GM12864 (cell line): ENCODE data around the gene LRRC43.

Experiments used
- DNase-seq: peaks from one replicate; pipeline ENCODE4 v3.0.0-alpha.2; 2011; ENCODE audit warnings: low read depth
- H3K4me3 ChIP-seq: 2 replicates; pipeline ENCODE4 v1.5.1; 2011; ENCODE audit warnings: mild to moderate bottlenecking, low read depth, low read length, control low read depth
- CTCF ChIP-seq: IDR thresholded peaks from 2 replicates; pipeline ENCODE4 v1.5.1; 2011; ENCODE audit warnings: low read depth, mild to moderate bottlenecking, moderate library complexity, low read length, control low read depth, inconsistent platforms; ENCODE audit errors: missing control alignments

The LRRC43 gene

GRCh38 chr12:122138616-122139015, 44.3 kb upstream of the LRRC43 start:
- no peak for DNase-seq

GRCh38 chr12:122139266-122139665, 43.7 kb upstream of the LRRC43 start:
- DNase-seq: no peak
- TF ChIP-seq CTCF: no peak
- H3K4me3 ChIP-seq: no peak overlapping the region

More at GRCh38 chr12:122138616-122139015, 44.3 kb upstream of the LRRC43 start:
- TF ChIP-seq CTCF: no peak
- no peak overlapping the region for H3K4me3 ChIP-seq

GRCh38 chr12:122139941-122140340, 43.0 kb upstream of the LRRC43 start:
- TF ChIP-seq CTCF: no peak
- no peak for DNase-seq
- no peak overlapping the region for H3K4me3 ChIP-seq

GRCh38 chr12:122140467-122141257, 42.3 kb upstream of the LRRC43 start:
- TF ChIP-seq CTCF: no peak
- DNase-seq: no peak
- no peak overlapping the region for H3K4me3 ChIP-seq

GRCh38 chr12:122141911-122142725, 40.8 kb upstream of the LRRC43 start:
- H3K4me3 ChIP-seq: no peak overlapping the region
- TF ChIP-seq CTCF: no peak
- no peak for DNase-seq

GRCh38 chr12:122142857-122143256, 40.1 kb upstream of the LRRC43 start:
- no peak for DNase-seq
- H3K4me3 ChIP-seq: no peak overlapping the region
- no peak for TF ChIP-seq CTCF
